GM19238 (cell line): ENCODE measurements around the gene ITFG2.

ENCODE experiments used
- DNase-seq: peaks from one replicate; pipeline ENCODE4 v3.0.0; 2011; ENCODE audit warnings: low spot score; ENCODE audit not compliant: insufficient read length

Gene ITFG2

DNA sequence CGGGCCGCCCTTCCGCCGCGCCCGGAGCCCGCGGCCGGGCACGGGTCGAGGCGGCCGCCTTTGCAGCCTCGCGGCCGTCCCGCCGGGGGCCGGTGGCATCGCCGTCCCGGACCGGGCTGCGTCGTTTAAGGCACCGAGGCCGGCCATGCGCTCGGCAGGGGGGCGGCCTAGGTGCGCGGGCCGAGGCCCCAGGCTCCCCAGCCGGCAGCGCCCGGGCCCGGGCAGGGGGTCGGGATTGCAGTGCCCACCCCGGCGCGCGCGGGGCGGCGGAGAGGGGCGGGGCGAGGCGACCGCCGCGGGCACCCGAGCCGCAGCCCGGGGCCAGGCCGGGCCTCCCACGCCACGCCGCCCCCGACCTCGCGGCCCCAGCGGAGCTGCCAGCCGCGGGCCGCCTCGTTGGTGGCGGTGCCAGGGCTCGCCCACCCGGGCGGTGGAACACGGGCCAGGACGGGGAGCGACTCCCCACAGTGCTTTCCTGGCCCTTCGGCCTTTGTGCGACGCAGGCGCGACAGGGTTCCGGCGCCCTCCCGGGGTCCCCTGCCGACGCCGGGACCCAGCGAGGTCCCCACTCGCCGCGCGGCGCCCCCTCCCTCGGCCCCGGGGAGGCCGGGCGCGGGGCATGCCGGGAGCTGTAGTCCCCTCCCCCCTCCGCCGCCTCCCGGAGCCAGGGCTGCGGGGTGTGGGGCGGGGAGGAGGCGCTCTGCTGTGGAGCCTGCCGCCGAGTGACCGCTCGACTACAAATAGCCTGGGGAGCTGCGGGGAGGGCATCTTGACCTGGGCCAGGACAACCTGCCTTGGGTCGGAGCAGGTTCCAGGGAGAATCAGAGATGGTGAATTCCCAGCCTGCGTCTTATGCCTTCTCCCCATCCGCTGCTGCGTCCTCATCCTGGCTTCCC is 16.9 kb upstream of the ITFG2 start:
- DNase-seq: peak; percentile 96

DNA sequence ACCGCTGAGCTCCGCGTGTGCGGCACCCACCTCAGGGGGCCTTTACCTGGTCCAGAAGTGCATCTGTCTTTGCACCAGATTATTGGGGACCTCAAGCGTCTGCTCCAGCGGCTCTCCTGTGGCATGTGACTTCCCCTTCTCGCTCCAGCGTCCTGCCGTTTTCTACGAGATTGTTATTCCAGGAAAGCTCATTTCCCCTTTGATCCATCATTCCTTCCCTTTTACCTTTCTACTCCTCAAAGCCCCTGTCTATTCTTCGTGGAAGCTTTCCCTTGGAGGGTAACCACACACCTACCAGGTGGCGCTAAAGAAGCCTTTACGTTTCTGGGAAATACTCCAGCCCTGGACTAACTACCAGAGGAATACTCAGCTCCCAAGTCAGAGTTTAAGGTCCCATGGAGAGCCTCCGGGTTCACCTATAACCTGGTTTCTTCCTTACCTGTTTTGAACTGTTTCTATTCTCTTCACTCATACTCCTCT is 16.2 kb upstream of the ITFG2 start:
- no peak for DNase-seq

DNA sequence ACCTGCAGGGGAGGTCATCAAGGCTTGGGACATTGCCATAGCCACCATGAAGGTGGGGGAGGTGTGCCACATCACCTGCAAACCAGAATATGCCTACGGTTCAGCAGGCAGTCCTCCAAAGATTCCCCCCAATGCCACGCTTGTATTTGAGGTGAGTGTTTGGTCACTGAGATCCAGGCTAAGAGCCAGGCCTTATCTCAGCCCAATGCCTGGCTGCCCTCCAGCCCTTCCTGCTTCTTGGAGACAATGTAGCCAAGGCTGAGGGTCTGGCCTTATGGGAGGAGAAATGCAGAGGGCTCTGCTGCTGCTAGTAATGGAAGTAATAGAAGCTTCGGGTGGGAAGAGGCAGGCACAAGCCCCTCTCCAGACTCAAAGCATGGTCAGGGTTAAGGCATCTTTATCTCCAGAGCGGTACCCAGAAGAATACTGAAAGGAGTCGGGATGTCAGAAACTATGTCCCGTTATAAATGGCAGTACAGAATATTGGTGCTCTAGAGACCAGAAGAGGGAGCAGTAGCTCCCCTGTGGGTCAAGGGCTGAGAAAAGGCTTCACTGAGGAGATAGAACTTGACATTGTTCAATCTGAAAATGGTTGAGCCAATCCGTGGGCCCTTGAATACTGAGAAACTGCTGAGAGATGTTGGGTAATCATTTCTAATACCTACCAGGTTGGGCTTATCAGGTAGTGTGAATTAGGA is 14.6 kb upstream of the ITFG2 start:
- no peak for DNase-seq

DNA sequence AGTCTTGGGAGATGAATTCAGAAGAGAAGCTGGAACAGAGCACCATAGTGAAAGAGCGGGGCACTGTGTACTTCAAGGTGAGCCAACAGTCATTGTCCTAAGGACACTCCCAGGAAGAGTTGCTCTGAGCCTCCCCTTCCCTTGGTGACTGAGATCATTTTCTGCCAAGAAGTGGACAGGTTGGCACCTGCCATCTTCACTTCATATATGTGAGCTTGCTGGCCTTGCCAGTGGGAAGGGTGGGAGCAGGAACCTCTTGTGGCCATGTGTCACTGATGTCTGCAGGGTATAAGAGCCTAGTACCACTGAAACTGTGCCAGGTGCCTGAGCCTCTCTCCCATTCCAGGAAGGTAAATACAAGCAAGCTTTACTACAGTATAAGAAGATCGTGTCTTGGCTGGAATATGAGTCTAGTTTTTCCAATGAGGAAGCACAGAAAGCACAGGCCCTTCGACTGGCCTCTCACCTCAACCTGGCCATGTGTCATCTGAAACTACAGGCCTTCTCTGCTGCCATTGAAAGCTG is 12.4 kb upstream of the ITFG2 start:
- DNase-seq: no peak

DNA sequence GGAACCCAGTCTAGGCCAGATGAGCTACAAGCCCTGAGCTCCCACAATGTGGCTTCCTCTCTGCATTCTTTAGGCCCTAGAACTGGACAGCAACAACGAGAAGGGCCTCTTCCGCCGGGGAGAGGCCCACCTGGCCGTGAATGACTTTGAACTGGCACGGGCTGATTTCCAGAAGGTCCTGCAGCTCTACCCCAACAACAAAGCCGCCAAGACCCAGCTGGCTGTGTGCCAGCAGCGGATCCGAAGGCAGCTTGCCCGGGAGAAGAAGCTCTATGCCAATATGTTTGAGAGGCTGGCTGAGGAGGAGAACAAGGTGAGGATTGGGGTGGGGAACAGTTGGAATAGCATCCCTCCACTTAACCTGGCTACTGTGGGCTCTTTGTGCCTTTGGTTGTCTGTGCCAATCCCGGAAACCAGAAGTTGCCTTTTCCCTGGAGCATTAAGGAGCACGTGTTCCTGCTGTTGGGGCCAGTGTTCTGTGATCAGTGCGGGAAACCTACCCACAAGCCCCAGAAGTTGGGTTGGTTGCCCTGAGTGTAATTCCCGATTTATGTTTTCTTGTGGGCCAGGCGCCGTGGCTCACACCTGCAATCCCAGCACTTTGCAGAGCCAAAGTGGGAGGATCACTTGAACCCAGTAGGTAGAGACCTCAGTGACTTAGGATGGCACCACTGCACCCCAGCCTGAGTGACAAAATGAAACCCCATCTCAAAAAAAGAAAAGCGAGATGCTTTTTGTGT is 11.3 kb upstream of the ITFG2 start:
- DNase-seq: no peak

DNA sequence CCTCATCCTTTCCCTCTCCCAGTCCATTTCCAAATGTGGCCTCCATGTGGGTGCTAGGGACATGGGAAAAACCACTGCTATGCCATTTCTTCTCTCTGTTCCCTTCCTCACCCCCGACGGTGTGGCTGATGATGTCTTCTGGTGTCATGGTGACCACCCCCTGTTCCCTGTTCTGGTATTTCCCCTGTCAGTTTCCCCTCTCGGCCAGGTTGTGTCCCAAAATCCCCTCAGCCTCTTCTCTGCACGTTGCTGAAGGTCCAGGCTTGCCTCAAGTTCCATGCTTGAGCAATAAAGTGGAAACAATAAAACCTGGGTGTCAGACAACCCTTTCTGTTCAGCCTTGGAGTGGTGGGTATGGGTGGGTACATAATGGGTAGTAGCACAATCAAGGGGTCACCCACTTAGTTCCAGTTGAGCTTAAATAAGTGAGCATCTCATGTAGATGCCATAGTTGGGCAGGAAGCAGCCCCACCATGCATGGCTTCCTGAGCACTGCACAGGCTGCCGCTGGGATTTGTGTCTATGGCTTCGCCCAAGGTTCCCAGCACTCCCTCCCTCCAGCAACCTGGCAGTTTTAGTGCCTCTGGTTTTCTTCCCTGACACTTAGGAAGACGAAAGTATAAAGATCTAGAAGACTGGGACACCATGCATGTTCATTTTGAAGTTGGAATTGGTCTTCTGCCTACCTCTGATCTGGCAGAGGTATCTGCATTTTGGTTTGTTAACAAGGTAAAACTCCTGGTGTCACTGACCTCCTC is 8.7 kb upstream of the ITFG2 start:
- no peak for DNase-seq

DNA sequence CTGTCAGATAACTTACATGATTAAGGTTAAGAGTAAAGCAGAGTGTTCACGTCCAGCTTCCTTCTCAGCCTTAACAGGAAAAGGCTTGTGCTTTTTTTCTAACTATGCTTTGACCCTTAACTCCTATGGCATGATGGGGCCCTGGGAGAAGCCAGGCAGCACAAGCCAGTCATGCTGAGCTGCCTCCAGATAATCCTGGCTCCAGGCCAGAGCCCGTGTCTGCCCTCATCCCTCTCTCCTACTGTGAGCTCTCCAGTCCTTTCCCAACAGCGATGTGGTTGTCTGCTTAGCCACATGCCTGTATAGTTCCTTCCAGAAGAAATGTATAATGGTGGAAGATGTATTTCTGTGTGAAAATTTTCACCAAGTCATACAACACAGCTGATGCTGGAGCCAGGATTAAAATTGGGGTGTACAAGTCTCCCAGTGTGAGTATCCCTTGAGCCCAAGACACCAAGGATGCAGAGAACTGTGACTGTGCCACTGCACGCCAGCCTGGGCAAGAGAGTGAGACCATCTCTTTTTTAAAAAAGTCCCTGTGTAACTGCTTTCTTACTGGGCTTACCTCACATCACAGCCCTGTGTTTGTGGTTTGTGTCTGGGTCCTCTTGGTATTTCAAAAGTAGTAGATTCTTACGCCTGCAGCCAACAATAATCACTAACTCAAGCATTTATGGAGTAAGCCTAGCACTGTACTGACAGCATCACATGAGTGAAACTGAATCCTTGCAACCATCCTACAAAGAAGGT is 7.9 kb upstream of the ITFG2 start:
- DNase-seq: no peak

DNA sequence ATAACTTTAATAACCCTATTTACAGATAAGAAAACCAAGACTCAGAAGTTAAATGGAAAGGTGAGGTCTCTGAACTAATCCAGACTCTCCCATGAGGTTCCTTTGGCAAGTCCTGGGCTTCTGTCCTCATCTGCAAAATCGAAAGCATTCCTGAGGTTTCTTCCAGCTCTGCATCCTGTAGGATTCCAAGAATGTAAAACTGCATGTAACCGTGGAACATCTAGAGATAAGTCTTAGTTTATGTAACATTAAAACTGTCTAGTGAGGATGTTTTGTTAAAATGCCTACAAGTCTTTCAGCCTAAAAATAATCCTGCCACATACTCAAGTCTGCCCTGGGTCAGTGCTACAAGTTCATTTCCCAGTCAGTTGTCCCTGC is 7.3 kb upstream of the ITFG2 start:
- no peak for DNase-seq

DNA sequence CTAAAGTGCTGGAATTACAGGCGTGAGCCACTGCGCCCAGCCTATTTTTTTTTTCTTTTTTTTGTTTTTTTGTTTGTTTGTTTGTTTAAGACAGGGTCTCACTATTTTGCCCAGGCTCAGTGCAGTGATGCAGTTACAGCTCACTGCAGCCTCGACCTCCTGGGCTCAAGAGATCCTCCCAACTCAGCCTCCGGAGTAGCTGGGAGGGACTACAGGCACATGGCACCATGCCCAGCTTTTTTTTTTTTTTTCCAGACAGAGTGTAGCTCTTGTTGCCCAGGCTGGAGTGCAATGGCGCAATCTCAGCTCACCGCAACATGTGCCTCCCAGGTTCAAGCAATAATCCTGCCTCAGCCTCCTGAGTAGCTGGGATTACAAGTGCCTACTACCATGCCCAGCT is 5.8 kb upstream of the ITFG2 start:
- DNase-seq: no peak

DNA sequence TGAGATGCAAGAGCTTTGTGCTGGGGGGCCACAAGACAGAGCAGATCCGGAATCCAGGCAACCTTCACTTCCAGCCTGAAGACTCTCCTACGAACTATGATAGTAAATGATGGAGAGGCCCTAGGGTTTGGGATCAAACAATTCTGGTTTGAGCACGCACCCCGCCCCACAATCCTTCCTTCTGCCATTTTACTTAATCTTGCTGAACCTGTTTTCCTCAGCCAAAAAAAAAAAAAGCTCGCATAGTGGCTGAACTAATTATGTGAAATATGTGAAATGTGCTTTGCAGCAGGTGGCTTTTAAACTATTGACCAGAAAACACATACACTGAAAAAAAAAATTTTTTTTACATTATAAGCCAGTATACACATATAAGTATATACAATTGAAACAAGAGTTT is 667 bp upstream of the ITFG2 start:
- no peak for DNase-seq

DNA sequence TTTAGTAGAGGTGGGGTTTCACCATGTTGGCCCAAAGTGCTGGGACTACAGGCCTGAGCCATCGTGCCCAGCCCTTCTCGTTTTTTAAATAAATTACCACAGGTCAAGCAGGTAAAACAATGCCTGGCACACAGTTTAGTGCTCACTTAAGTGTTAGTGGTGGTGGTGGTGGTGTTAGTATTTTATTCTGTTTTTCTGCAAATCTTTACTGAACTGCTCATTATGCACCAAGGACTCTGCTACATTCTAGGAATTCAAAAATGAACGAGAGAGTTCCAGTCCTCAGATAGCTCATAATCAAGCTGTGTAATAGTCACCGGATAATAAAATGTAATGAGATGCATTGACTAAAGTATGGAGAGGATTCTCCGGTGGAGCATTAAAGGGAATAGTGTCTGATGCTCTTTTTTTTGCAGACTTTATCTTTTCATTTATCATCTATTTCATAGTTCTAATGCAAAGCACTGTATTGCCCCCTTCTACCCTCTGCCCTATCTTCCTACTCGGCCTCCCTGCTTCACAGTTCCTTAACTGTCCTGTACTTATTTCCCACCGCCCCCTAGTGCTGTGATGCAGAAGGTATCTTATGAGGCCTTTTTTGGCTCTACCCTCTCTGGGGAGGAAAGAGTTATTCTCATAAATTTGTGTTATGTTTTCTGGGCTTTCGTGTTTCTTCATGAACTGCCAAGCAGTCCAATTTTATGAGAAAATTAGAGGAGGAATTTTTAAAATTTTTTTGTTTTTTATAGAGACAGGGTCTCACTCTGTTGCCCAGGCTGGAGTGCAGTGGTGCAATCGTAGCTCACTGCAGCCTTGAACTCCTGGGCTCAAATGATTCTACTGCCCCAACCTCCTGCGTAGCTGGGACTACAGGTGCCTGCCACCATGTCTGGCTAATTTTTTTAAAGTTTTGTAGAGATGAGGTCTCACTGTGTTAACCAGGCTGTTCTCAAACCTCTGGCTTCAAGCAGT is 1.0 kb downstream of the ITFG2 start:
- peak; percentile 59 for DNase-seq

DNA sequence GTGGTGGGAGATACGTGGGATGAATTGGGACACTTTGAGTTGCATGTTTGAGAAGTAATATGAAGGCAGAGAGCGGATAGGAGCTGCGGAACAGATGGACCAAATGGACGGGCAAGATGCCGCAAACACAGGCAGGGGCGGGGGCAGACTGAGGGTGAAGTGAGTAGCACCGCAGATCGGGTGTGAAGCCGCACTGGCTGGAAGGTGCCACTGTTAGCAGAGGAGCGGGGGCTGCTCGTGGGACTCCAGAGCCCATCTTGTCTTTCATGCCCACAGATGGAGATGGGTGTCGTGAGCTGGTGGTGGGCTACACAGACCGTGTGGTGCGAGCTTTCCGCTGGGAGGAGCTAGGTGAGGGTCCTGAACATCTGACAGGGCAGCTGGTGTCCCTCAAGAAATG is 7.3 kb downstream of the ITFG2 start:
- no peak for DNase-seq

DNA sequence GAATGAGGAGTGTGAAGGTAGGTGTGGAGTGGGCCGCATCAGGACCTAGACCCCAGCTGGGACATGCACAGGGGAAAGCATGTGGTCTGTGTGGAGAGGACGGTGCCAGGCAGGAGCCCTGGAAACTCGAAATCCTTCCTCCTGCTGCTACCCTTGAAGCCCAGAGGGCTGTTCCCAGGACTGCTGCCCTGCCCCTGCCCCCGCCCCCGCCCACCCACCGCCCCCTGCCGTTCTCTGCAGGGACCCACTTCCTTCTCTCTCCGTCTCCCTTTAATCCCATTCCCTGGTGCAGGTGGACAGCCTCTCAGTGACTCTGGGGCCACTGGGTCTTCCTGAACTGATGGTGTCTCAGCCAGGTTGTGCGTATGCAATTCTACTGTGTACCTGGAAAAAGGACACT is 8.0 kb downstream of the ITFG2 start:
- no peak for DNase-seq

DNA sequence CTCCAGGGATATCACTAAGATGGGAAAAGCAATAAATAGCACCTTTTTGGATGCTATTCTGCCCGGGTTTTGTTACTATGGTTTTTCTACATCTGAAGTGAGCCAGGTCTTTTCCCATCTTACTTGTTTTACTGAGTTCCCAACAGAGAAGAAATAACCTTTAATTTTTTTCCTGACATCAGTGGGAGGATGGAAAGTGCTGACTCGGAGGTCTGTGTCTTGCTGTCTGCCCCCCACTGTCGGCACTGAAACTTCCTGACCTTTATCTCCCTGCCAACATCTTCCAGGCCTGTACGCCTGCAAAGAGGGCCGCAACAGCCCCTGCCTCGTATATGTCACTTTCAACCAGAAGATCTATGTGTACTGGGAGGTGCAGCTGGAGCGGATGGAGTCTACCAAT is 11.0 kb downstream of the ITFG2 start:
- no peak for DNase-seq

DNA sequence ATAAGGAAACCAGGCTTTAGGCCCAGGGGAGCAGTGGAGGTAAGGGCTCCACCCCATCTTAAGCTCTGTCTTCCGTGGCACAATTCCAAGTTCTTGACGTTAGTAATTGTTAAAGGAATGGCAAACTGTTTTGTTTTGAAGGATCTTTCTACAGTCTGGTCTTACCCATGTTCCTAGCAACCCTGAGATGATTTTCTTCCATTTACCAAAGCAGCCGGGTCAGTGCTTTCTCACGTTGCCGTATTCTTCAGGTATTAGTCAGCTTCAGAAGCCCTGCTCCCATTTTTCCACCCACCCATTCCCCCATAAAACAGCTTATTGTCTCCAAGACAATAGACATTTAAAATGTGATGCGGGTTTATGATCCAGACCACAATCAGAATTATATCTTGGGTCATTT is 12.1 kb downstream of the ITFG2 start:
- DNase-seq: no peak

DNA sequence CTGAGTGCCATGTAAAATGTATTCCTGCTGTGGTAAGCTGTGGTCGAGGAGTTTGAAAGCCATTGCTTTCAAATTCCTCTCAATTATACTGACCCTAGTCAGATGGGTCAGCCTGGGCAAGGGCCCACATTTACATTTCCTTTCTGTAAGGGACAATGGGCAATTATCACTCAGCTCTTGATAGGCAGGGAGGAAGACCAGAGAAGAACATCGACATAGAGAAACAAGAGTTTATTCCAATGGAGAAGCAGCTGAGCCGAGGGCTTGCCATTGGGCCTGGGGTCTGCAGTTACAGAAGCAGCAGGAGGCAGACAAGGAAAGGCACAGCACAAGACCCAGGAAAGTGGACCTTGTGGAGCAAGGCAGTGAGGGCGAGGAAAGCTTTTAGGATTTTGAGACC is 12.7 kb downstream of the ITFG2 start:
- DNase-seq: no peak

DNA sequence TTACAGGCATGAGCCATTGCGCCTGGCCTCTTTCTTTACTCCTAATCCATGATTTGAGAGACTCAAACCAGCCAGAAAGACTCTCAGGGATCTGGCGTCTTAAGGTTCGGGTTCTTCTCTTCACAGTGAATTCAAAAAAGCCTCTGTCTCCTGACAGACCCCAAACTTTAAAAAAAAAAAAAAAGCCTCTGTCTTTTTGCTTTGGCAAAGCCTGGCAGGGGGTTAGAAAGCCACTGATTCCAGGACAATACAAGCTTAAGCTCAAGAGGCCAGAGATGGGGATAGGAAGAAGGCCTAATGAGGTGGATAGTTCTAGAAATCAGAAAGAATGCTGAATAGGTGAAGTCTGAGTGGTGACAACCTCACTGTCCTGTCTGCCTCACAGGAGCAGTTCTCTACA is 13.6 kb downstream of the ITFG2 start:
- DNase-seq: no peak

DNA sequence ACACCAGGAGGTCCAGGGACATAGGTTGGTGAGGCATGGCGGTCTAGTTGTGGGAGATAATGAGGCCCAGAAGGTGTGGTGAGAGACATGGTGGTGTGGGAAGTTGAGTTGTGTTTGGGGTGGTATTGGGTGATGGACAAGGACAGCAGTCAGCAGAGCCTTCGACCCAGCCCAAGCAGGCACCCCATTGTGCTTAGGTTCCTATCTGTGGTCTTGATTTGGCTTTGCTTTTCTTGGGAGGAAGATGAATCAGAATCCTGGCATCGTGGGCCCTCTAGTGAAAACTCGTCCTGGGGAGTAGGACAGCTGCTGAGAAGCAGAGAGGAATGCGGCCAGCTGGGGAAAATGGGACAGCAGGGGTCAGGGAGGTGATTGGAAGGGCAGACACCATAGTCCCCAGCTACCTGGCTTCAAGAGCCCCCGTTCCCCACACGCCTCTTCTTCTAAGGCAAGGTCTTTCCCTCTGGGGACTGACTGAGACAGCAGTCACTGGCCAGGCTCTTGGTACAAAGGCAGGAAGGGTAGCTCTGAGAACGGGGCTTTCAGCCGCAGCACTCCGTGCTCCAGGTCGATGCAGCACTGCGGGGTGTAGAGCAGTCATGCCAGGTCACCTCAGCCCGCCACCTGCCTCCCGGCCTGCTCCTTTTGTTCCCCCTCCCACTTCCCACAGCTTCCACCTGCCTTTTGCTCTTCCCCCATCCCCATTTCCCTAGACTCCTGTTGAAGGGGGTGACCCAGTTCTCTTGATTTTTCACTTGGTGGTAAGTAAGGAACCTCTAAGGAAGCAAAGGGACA is 14.4 kb downstream of the ITFG2 start:
- DNase-seq: no peak
